Fibroblast of mammary gland (primary cell): ENCODE measurements around the gene RPN1.

Experiments used
- DNase-seq: peaks from one replicate; pipeline ENCODE4 v3.0.0-alpha.2; 2010; ENCODE audit warnings: low read depth
- H3K4me3 ChIP-seq: 2 replicates; pipeline ENCODE4 v1.5.1; 2011; ENCODE audit warnings: low read depth, mild to moderate bottlenecking, low read length, moderate library complexity; ENCODE audit not compliant: control insufficient read depth
- CTCF ChIP-seq: conservative IDR thresholded peaks from 2 replicates; pipeline ENCODE4 v1.5.1; 2011; ENCODE audit warnings: low read depth, low read length, inconsistent platforms; ENCODE audit not compliant: control insufficient read depth, insufficient read depth

The RPN1 gene

GRCh38 chr3:128617557-128618397 is 32.8 kb downstream of the RPN1 start:
- peak; percentile 41 for TF ChIP-seq CTCF
- H3K4me3 ChIP-seq, result peak overlapping the region; percentile 81
- DNase-seq, result peak; percentile 93

GRCh38 chr3:128617270-128617556 is 33.4 kb downstream of the RPN1 start:
- peak overlapping the region; percentile 48 for H3K4me3 ChIP-seq
- TF ChIP-seq CTCF, result no peak
- no peak for DNase-seq

GRCh38 chr3:128616516-128617269 is 33.9 kb downstream of the RPN1 start:
- no peak overlapping the region for H3K4me3 ChIP-seq
- DNase-seq, result no peak
- TF ChIP-seq CTCF, result no peak

GRCh38 chr3:128614076-128614475 is 36.5 kb downstream of the RPN1 start:
- TF ChIP-seq CTCF, result no peak
- H3K4me3 ChIP-seq, result no peak overlapping the region
- DNase-seq, result no peak

- no peak for TF ChIP-seq CTCF
- H3K4me3 ChIP-seq, result no peak overlapping the region
- DNase-seq, result no peak
Measured at GRCh38 chr3:128613083-128613829, 37.4 kb downstream of the RPN1 start.

GRCh38 chr3:128610451-128611070 is 40.1 kb downstream of the RPN1 start:
- no peak for DNase-seq
- no peak for TF ChIP-seq CTCF
- H3K4me3 ChIP-seq, result no peak overlapping the region
